Spleen (tissue), 7 donors: ENCODE data around the gene MOB3C.

Experiments
- POLR2A ChIP-seq, 3 donors: fragments of 450-650 bp; IDR thresholded peaks; one replicate each; pipeline ENCODE4 v1.5.1; 2017; ENCODE audit warnings: antibody characterized with exemption in 3 of 3, mild to moderate bottlenecking in 1 of 3
- POLR2AphosphoS5 ChIP-seq, 3 donors: sonication (generic); formaldehyde crosslinking; IDR thresholded peaks; one replicate each; pipeline ENCODE4 v1.5.1; 2017; ENCODE audit warnings: antibody characterized with exemption in 3 of 3
- TF ChIP-seq, protein P1 (sequence below), 11 experiments: fragments of 200-600 bp in 7 of 11; fragments of 450-650 bp in 4 of 11; sonication (generic) in 4 of 11; IDR thresholded peaks in 8 of 11; conservative IDR thresholded peaks in 3 of 11; 1 replicate in 7 of 11; 2 replicates in 4 of 11; pipeline versions ENCODE4 v1.4.0 to v1.8.0; 2016 to 2021; ENCODE audit warnings: antibody characterized with exemption in 11 of 11, inconsistent platforms in 4 of 11, mild to moderate bottlenecking in 1 of 11
- donor health status: DM: no; HTN: no; CAD: no; lungs with moderate emphysema.
- donor health status: DM: no; HTN: no; CAD: no.
- donor health status: DM: no; HTN: no; CAD: no.

- TF ChIP-seq, protein P1, sequence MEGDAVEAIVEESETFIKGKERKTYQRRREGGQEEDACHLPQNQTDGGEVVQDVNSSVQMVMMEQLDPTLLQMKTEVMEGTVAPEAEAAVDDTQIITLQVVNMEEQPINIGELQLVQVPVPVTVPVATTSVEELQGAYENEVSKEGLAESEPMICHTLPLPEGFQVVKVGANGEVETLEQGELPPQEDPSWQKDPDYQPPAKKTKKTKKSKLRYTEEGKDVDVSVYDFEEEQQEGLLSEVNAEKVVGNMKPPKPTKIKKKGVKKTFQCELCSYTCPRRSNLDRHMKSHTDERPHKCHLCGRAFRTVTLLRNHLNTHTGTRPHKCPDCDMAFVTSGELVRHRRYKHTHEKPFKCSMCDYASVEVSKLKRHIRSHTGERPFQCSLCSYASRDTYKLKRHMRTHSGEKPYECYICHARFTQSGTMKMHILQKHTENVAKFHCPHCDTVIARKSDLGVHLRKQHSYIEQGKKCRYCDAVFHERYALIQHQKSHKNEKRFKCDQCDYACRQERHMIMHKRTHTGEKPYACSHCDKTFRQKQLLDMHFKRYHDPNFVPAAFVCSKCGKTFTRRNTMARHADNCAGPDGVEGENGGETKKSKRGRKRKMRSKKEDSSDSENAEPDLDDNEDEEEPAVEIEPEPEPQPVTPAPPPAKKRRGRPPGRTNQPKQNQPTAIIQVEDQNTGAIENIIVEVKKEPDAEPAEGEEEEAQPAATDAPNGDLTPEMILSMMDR (IDR thresholded peaks at IDR 0.05 in 8 of 11, conservative IDR thresholded peaks at IDR 0.05 in 3 of 11), result no peak
- TF ChIP-seq POLR2AphosphoS5 (IDR thresholded peaks at IDR 0.05) (no peak), POLR2A (IDR thresholded peaks at IDR 0.05) (no peak)
Measured at GRCh38 chr1:46583494-46583893, 33.1 kb downstream of the MOB3C start.
